Measurements from ENCODE around the gene S100A14.

DNA sequence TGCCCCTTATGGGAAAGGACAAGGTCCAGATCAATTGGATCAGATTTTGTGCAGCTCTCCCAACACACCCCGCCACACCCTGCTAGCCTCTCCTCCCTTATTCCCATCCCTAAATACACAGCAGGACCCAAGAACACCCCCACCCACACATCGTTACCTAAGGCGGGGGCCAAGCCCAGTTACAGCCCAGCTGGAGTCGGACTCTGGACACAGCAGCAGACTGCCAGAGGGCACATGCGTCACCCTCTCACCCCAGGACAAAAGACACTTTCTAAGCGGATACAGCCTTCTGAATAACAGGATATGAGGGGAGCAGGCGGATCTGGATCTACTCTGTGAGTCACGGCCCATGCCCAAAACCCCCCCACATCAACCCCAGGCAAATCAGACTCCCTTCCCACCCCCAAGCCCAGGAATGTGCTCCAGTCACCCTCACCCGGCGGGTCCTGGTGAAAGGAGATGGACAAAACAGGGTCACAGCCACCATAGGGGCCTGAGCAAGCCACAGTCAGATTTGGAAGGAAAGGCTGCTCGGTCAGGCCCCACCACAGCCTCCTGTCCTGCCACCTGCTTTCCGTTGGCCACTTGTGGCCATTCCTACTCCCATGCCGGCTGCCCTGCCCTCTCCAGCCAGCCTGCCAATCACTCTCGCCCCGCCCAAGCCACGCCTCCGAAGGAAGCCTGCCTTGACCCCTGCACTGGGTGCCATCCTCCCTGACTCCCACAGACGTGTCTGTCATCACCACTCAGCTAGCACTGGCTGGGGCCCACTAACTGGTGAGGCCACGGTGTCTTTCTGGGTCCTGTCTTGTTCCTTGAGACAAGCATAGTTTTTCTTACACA lies 7.2 kb downstream of the S100A14 start:
- TF ChIP-seq CTCF (CRISPR knock-in tag; IDR thresholded peaks at IDR 0.05) (no peak), ZFP36 (IDR thresholded peaks at IDR 0.05; ENCODE audit: borderline replicate concordance, low read depth, low read length, partially characterized antibody) (no peak), ZNF775 (CRISPR knock-in tag; IDR thresholded peaks at IDR 0.05; ENCODE audit: borderline replicate concordance) (no peak; the same call in 1 of the 2 replicates), MXD4 (CRISPR knock-in tag; IDR thresholded peaks at IDR 0.05) (peak; percentile 71; the same call in 1 of the 2 replicates), ZNF317 (CRISPR knock-in tag; IDR thresholded peaks at IDR 0.05) (no peak), PRDM10 (CRISPR knock-in tag; IDR thresholded peaks at IDR 0.05; ENCODE audit: low read depth) (no peak), SRF (IDR thresholded peaks at IDR 0.05; ENCODE audit: low read depth, low read length) (no peak), ZSCAN12 (CRISPR knock-in tag; IDR thresholded peaks at IDR 0.05) (no peak), PBX2 (CRISPR knock-in tag; IDR thresholded peaks at IDR 0.05) (peak; percentile 92), BHLHE40 (IDR thresholded peaks at IDR 0.05; ENCODE audit: low read length) (peak; percentile 12; the same call in 1 of the 2 replicates)

Measured in HepG2 (cell line).